Neural cell (in vitro differentiated cells): ENCODE data around the gene PHF24.

Experiments used
- POLR2AphosphoS5 ChIP-seq: IDR thresholded peaks from 2 replicates; pipeline ENCODE4 v1.6.1; 2012
- TAF1 ChIP-seq: IDR thresholded peaks from 2 replicates; pipeline ENCODE4 v1.6.1; 2012; ENCODE audit warnings: low read depth
- TF ChIP-seq, protein P1 (sequence below): fragments of 450-650 bp; IDR thresholded peaks from 2 replicates; pipeline ENCODE4 v1.5.1; 2014; ENCODE audit warnings: antibody characterized with exemption, mild to moderate bottlenecking, moderate library complexity; ENCODE audit not compliant: poor library complexity, severe bottlenecking

DNA sequence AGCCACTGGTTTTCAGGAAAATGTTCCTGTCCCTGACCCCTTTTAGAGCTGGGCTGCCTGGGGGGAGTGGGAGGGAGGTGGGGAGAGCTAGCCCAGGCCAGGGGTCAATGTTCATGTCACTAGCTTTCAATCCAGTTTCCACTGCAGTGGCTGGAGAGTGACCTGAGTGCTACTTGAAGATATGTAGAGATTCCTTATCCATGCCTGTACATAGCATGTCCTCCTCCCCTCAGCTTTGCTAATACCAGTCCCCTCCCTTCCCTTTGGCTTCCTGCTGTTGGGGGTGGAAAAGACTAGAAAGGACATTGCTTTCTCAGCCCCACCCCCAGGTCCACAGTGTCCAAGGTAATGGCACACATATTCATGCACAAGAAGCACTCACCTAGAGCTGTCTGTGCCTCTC is 39.3 kb downstream of the PHF24 start:
- TF ChIP-seq, protein P1, sequence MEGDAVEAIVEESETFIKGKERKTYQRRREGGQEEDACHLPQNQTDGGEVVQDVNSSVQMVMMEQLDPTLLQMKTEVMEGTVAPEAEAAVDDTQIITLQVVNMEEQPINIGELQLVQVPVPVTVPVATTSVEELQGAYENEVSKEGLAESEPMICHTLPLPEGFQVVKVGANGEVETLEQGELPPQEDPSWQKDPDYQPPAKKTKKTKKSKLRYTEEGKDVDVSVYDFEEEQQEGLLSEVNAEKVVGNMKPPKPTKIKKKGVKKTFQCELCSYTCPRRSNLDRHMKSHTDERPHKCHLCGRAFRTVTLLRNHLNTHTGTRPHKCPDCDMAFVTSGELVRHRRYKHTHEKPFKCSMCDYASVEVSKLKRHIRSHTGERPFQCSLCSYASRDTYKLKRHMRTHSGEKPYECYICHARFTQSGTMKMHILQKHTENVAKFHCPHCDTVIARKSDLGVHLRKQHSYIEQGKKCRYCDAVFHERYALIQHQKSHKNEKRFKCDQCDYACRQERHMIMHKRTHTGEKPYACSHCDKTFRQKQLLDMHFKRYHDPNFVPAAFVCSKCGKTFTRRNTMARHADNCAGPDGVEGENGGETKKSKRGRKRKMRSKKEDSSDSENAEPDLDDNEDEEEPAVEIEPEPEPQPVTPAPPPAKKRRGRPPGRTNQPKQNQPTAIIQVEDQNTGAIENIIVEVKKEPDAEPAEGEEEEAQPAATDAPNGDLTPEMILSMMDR, result no peak
- no peak for TF ChIP-seq TAF1
- no peak for TF ChIP-seq POLR2AphosphoS5
